GM21515 (cell line): ENCODE measurements around the gene MAOA.
A peak's percentile ranks its signal among the peaks of the same experiment; 100 is the strongest.

Source experiments
- ATAC-seq: cut with Tn5 transposase; IDR thresholded peaks from one replicate; pipeline ENCODE4 v1.9.1; 2021; ENCODE audit not compliant: unreplicated experiment

MAOA gene

DNA sequence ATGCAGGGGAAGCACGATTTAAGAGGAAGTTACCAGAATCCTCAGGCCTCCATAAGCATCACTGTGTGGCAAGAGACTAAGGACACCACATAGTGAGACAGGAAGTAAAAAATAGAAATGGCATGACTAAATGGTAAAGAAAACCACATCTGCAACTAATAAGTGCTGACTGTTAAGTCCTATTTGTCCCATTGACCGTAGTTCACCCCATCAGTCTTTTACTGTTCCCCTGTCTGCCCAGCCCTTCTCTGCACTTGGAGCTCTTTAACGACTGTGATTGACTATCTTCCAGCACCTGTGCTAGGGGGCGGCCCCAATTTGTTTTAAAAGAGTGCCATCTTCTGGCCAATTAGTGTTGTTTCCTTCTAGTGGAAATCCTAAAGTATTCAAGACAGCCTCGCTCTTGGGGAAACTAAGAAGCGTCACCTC, 94.2 kb downstream of the MAOA start:
- ATAC-seq, result peak; percentile 62

DNA sequence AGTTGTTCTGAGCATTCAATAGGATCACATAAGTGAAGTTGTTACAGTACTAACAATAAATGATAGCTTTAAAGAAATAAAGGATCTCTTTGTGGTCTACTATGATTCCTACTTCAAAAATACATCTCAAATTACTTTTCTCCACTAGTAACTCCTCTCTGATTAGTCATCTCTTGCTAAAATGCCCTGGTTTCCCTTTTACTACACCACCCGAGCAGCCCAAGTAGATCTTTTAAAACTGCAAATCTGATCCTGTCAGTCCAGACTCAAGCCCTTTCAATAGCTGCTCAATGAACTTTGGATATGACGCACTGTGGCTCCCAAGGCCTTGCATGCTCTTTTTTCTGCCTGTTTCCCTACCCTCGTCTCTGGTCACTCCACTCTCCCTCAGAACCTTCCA, 97.5 kb downstream of the MAOA start:
- ATAC-seq, result no peak

DNA sequence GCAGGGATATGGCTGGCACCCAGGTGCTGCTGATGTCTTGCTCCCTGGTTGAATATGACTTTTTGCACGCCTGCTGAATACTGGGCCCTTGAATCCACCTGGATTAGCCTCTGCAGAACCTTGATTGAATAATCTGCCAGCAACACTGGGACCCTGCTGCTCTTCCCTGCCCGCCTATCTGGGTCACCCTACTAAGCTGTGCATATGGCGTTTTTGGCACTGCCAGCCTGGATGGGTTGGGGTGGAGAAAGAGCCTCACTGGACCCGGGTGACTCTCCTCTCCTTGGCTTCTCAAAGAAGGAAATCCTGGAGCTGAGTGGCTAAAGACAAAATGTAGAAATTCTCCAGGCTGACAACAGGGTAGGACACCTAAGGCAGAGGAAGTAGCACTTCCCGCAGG, 100.0 kb downstream of the MAOA start:
- no peak for ATAC-seq

DNA sequence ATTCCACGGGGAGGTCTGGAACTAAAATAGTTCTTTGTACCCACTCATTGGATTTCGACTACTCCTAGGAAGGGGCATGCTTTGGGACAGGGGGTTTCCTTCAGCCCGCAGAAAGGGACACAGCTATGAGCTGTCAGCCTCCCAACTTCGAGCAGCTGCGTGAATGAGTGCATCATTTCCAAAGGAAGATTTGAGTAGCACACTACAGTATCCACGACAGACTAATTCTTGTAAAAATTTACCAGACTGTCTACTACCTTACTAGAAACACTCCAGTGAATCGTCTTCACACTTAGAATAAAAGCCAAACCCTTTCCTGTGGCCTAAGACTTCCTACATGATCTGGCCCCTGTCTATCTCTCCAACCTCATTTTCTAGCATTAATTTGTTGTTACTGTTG, 101.9 kb downstream of the MAOA start:
- no peak for ATAC-seq

DNA sequence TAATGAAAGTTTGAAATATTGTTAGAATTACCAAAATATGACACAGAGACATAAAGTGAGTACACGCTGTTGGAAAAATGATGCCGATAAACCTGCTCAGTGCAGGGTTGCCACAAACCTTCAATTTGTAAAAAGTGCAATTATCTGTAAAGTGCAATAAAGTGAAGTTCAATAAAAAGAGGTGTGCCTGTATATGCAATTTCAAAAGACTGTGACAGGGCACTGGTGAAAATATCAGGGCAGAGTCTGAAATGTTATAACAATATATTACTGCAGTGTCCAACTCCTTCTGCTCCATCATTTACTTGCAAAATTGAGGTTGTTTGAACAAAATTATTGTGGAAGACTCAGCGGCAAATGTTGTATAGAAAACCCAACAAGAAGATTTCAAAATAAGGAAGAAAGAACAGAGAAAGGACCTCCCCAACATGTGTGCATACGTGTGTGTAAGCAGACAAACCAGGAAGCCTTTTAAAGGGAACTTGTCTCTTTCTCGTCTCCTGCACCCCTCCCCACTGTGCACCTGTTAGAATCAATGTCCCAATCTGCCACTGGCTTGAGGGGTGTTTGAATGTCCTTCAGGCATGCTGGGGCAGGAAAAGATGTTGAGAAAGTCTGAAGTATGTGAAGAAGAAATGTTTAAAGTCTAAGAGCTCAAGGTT, 130.0 kb downstream of the MAOA start:
- ATAC-seq, result no peak
